Urothelium cell line (cell line): Measurements from ENCODE around the gene PPIL3.
"Not testable (repeated sequence)": the region's sequence is repeated elsewhere in the genome, so short reads cannot be mapped to it uniquely, and the experiment has no call there.

Source experiments
- DNase-seq: peaks from one replicate; pipeline ENCODE4 v3.0.0; 2011; ENCODE audit warnings: low spot score, mixed read lengths
- FAIRE-seq: peaks from 2 replicates; lab custom pipeline; 2011; peaks lifted over from hg19 to GRCh38; lab: Jason Lieb, UNC

The PPIL3 gene

DNA sequence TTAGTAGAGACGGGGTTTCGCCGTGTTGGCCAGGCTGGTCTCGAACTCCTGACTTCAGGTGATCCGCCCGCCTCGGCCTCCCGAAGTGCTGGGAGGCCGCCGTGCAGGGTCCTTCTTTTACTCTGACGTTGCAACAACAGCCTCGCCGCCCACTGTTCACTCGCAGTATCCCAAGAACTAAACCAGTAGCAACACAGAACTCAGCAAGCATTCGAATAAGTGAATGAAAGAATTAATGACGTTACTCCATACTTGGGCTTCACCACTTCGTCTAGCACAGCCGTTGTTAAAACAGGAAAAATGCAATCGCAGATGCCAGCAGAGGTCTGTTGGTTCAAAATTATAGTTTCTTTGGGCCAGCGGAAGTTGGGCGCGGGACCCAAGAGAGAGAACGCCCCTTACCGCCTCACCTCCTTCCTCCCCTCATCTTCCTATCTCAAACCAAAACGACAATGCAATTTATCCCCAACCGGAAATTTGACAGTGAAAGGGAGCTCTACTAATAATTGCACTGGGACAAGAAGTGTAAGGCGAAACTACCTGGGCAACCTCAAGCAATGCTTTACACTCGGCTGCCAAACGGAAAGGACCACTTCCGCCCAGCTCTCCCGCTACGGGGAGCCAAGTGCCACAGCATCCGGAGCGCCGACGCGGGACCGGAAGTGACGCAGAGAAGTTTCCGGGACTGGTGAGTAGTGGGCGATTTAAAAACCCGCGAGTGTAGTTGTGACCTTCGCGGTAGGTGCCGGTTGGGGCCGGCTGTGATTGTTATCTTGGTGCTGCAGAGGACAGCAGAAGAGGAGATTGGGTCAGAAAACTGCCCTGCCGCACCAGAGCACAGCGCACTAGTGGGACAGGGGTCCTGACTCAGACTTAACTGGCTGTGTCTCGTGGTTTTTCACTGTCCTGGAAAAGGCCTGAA lies at the start of gene PPIL3, which contains the start of gene NIF3L1:
Gene PPIL3 (minus strand): TSS at position 374 of the 922 bp plus-strand sequence. CDS start 1,462 bp downstream, outside the sequence.
Gene NIF3L1 (plus strand): TSS at position 668 of the 922 bp plus-strand sequence. CDS start 2,573 bp downstream, outside the sequence.
- FAIRE-seq (peak; percentile 63), DNase-seq (peak; percentile 94)

DNA sequence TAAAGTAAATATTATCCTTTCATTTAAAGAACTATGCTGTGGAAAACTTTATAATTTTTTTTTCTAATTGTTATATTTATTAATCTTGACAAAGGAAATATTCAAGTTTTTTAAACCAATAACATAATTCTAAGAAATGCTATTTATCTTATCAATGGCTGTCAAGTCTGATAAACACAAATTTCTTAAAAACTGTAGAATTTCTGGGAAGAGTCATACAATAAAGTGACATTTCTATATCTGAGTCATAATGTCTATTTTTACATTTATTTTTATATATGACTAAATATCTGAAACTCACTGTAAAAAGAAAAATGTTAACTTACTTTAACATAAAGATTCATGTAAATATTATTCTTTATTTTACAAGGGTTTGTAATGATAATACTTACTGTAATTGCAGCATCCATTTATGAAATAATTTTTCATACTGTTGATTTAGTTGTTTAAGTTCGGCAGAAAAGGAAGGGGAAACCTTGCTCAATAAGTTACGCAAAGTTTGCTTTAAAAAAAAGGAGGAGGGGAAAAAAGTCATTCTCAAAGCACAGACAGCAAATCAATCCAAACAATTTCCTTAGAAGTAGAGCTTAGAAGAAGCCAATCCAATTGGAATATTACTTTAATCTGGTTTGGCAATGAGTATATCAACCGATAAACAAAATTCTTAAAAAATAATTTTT lies 42.2 kb upstream of the PPIL3 start:
- FAIRE-seq (no peak), DNase-seq (no peak)

DNA sequence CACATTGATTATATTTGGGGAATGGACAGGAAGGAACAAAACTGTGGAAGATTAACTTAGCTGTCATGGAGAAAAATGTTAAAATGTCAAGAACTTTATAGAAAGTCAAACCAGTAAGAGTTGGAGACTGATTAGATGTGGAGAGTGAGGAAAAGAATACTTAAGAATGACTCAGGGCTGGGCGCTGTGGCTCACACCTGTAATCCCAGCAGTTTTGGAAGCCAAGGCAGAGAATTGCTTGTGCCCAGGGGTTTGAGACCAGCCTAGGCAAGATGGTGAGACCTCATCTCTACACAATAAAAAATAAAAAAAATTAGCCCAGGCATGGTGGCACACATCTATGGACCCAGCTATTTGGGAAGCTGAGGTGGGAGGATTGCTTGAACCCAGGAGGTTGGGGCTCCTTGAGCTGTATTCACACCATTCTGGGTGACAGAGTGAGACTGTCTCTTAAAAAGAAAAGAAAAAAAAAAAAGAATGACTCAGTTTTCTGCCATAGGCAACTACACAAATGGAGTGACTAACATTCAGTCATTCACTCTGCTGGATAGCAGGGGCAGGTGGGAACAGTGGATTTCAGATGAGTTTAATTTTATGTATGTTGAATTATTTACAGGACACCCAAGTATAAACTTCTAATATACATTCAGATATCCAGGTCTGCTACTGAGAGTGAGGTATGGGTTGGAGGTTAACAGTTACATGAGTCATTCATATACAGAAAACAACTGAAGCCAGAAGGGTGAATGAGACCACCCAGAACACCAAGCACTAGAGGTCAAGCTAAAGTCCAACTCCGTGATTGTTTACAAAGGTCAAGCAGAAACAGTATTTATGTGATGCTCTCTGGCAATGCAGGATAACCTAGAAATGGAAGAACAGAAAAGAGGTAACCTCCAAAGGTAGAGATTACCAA lies 40.7 kb upstream of the PPIL3 start:
- FAIRE-seq, result no peak
- DNase-seq, result no peak

DNA sequence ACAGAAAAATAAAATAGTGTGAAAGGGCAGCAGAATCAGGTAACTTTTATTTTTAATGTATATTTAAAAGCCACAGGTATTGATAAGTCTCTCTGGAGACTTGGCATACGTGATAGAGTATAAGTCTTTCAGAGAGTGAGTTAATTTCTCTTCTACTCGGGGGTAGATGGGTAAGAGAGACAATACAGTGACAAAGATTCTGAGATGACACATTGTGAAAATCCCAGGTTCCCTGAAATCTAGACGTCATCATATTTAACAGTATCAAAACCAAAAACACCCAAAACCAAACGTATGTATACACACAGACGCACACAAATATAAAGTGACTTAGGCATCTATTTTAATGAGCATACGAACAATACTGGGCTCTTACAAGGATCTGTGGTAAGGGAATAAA lies 33.6 kb upstream of the PPIL3 start:
- no peak for FAIRE-seq
- DNase-seq, result no peak

DNA sequence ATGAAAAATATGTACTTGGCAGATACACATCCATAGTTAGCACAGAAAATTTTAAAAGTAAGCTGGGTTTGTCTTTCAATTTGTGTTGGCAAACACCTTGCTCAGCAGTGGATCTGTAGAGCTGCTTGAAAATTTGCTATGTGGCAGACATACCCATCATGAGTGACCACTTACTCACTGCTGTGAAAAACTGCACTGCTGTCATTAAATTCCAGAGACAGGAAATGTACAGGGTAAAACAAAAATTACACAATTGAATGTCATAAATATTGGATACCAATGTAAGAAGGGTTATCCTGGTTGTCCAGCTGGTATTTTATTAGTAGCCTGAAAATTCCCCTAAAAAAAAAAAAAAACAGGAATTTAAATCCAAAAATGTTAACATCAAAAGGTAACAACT lies 24.8 kb upstream of the PPIL3 start:
- no peak for DNase-seq

DNA sequence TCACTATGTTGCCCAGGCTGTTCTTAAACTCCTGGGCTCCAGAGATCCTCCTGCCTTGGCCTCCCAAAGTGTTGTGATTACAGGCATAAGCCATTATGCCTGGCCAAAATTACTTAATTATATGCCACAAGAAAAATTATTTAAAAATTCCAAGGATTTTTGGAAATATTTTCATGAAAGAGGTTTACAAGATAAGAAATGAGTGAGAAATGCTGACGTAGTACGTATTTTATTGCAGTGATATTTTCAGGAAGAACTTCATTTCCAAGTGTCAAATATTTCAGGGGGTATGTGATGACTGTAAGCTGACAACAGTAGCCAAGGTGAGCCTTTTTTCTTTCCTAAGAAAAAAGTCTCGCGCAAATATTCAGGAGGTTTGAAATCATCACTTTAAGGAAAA lies 21.1 kb upstream of the PPIL3 start:
- FAIRE-seq (no peak), DNase-seq (no peak)

More for the DNA sequence above, 24.8 kb upstream of the PPIL3 start:
- FAIRE-seq, result no peak

DNA sequence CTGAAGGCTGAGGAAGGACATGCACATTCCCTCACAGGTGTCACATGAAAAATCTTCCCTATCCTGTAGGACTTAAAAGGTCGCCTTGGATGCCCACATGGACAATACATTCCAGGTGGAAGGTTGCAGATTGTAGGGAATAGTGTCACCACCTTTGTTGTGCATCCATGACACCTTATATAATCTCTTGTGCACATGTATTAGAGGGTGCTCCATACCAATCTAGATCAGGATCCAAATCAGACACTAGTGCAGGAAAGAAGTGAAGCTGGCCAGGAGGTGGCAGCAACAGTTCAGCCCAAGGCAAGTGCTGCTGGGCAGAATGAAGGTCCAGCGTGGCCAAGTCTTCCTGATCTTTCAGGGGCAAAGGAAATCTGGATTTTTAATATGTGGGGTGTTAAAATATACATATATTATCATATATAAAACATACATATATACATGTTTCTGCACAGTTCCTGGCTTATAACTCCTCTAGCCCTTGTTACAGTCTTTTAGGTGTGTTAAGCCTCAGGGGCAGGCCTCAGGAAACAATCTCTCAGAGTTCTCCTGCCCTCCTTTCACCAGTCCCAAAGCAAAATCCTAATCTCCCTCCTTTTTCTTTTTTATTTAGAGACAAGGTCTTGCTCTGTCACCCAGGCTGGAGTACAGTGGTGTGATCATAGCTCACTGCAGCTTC lies 16.9 kb upstream of the PPIL3 start:
- FAIRE-seq, result peak; percentile 27
- peak; percentile 52 for DNase-seq

DNA sequence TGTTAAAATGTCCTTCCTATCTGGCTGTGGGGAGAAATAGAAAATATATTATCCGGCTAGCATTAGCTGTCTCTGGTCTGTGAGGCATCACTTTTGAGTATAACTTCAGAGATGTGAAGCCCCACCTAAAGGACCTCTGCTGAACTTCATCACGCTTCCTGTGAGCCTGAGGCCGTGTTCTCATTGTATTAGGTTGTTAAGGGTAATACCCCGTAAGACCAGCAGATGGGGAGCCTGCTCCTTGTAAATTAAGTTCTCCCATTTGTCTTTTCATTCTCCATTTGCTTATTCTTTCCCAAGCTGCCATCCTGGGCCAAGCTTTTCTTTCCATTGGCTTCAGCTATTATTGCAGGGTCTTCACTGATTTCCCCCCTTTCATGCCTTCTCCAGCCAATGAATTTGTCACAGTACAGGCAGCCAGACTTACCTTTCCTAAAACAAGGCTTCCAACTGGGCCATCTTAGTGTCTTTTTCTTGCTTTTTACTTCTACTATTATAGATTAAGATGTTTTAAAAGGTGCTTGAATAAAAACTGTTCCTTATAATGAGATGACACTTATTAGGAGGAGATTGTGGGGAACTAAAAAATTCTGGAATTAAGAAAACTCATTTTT lies 12.7 kb upstream of the PPIL3 start:
- no peak for FAIRE-seq
- peak; percentile 82 for DNase-seq

DNA sequence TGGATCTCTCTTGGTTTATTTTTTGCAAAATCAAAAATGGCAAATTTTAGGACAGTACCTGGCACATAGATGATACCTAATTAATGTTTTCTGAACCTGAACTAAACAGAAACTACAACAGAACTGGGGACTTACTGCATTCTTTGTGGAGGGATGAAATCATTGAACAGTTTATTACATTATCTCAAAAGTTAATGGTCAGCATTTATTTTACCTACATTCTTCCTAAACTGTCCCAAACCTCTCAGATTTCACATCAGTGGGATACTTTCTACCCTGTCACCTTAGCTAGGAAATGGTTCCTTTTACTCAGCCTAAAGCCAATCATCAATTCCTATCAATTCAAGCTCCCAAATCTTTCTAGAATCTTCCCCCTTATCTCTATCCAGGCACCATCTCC lies 10.6 kb upstream of the PPIL3 start:
- DNase-seq (no peak), FAIRE-seq (no peak)

DNA sequence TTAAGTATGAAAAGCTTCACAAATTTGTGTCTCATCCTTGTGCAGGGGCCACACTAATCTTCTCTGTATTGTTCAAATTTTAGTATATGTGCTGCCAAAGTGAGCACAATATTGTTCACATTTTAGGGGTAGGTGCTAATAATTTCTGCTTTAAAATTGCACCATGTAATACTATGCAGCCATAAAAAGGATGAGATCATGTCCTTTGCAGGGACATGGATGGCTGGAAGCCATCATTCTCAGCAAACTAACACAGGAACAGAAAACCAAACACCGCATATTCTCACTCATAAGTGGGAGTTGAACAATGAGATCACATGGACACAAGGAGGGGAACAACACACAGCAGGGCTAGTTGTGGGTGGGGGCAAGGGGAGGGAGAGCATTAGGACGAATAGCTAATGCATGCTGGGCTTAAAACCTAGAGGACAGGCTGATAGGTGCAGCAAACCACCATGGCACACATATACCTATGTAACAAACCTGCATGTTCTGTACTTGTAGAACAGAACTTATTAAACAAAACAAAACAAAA lies 7.1 kb downstream of the PPIL3 start:
- FAIRE-seq, DNase-seq: not testable (repeated sequence)

DNA sequence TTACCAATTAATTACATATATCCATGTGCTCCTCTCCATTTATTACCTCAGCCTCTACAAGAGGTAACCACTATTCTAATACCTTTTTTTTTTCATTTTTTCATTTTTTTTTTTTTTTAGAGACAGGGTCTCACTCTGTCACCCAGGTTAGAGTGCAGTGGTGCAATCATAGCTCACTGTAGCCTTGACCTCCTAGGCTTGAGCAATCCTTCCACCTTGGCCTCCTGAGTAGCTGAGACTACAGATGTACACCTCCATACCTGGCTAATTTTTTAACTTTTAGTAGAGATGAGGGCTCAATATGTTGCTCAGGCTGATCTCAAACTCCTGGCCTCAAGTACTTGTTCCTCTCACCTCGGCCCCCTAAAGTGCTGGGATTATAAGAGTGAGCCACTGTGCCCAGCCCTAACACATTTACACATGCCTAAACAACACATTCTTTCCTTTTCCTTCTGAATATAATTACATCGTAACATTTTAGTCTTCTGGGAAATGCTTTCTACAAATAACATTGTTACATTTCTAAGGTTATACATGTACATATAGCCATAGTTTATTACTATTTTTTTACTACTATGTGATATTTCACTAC lies 10.5 kb downstream of the PPIL3 start:
- no peak for FAIRE-seq
- no peak for DNase-seq

DNA sequence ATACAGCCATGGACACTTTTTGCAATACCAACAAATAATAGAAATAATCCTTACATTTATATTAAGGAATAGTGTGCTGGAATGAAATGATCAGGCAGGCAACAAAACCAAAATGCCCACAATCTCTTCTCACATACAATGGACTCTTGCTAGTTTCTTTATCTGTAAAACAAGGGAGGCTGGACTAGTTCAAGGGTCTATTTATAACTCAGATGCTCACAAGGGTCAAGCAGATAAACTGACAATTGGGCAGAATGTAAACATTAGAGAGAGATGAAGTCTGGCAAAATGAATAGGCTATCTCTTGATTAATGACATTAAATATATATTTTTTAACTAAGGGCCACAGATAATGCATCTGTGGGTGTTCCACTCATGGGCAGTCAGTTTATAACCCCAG lies 11.4 kb downstream of the PPIL3 start:
- DNase-seq (no peak), FAIRE-seq (no peak)

DNA sequence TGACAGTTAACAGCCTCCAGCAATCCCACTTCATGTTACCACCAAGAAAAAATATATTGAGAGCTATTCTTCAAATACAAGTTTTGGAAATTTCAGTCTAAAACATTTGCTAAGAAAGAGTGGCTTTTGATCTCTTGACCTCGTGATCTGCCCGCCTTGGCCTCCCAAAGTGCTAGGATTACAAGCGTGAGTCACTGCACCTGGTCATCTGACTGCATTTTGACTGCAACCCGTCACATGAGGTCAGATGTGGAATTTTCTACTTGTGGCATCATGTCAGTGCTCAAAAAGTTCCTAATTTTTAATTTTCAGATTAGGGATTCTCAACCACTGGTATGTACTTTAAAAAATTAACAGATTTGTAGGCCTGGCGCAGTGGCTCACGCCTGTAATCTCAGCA lies 15.3 kb downstream of the PPIL3 start:
- DNase-seq, result no peak

DNA sequence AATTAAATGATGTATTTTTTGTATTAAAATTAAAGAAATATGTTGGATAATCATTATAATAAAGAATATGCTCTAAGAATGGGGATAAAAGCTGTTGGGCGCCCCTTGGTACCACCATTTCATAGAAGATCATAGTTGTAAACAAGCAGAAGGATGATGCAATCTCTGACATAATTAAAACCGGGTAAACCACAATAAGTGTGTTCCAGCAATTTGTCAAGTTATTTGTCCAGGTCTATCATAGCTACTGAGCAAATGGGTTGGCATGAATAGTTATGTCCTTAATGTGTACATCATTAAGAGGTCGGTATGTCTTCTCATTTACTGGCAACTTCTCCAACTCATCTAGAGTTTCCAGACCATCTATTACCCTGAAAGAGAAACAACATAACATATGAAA lies 17.7 kb downstream of the PPIL3 start:
- DNase-seq, result no peak
- FAIRE-seq, result no peak

More for the DNA sequence above, 15.3 kb downstream of the PPIL3 start:
- no peak for FAIRE-seq

DNA sequence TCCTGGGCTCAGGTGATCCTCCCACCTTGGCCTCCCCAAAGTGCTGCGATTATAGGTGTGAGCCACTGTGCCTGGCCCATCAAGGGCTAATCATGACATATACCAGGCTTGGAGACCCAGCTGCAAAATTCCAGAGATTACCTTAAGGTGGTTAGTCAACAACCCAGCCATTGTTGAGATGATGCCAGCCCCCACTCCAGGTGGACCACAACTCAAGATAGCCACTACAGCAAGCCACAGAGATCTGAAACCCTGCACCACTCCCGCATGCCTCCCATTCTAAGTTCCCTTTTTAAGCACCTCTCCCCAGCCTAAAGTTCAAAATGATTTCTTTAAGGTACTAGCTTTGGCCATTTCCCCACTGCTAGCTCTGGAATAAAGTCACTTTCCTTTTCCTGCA lies 19.9 kb downstream of the PPIL3 start:
- FAIRE-seq, result no peak

DNA sequence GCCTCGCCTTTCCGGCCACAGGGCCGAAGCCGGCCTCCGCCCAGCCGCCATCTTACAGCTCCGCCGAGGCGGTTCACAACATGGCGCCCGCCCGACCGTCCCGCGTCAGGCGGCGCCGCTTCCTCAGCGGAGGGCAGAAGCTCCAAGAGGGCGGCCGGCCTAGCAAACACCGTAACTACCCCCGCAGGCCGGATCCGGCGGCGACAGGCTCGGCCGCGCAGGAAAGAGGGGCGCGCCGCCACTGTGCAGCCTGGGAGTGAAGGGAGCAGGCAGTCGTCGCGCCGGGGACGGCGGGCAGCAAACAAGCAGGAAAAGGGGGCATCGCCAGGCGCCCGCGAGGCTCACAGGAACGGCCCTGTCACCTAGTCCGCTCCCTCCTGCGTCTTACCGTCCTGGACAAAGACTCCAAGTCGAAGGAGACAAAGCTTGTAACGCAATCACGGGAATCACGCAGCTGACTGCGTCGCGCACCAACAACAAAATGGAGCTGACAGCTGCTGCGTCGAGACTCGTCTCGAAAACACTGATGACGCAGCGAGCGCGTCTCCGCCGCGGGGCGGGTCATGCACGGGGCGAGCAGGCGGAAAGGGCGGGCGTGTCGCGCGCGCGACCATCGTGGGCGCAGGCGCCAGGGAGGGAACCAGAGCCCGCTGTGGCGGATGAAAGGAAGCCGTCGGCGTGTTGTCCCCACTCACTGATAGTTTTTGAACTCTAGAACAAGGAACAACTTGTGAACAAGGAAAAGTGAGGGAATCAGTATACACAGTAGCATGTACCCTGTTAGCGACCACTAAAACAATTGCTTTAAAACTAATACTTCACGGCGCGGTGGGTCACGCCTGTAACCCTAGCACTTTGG lies 24.5 kb downstream of the PPIL3 start, which contains the start of gene CLK1:
Gene CLK1 (minus strand): TSS at position 483 of the 859 bp plus-strand sequence. CDS start 2,796 bp downstream, outside the sequence.
- DNase-seq, result peak; percentile 96
- peak; percentile 84 for FAIRE-seq

More for the DNA sequence above, 19.9 kb downstream of the PPIL3 start:
- no peak for DNase-seq

DNA sequence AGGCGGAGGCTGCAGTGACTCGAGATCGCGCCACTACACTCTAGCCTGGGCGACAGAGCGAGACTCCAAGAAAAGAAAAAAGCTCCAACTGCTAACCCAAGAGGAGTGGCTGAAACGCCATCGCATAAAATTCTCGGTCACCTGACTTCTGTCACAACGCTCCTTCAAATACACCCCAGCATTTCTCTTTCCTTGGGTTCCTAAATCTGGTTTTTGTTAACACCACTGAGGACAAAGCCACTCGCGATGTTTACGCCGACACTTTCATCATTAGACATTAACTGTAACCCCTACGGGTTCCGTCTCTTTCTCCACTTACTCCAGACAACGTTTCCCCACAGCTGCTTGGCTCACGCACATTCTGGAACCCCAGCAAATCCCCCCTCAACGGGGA lies 25.1 kb downstream of the PPIL3 start:
- DNase-seq (no peak), FAIRE-seq (no peak)

DNA sequence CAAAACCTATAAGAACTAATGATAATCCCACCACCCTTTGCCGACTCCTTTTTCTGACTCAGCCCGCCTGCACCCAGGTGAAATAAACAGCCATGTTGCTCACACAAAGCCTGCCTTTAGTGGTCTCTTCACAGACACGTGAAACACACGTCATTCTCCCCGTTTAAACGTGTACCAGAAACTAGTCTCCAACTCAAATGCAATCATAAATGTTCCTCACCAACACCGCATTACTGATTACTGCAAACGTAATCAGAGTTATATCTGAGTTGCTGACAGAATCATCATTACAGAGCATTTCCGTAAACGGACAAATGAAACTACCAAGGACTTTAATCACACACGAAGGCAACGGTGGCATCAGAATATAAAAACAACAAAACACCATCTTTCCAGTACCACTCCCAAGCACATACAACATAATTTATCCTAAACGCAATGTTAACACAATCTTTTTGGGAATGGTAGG lies 26.3 kb downstream of the PPIL3 start:
- DNase-seq (no peak), FAIRE-seq (no peak)
